Omental fat pad (tissue), 4 donors: ENCODE data around the gene CYGB. TPM values are rescaled to one million over a fixed set of nuclear protein-coding genes. Genes with fewer than 3 reads are reported as not detected.

Experiments used
- ATAC-seq: fragments of 150-250 bp; one replicate; pipeline ENCODE4 v1.9.1; 2016; ENCODE audit warnings: mild to moderate bottlenecking, moderate library complexity; ENCODE audit not compliant: low FRiP score
- DNase-seq: peaks from one replicate; pipeline ENCODE4 v3.0.0-alpha.2; 2019; ENCODE audit warnings: low spot score
- total RNA-seq, 4 donors: library from RNA; depleted of rRNA; stranded (reverse); fragments of >200 nt; gene quantifications; one replicate each; pipeline ENCODE4 v1.1.0, GENCODE V29; 2016
- TF ChIP-seq, protein P1 (sequence below), 3 donors: fragments of 450-650 bp; IDR thresholded peaks; one replicate each; pipeline ENCODE4 v1.5.1; 2016 to 2017; ENCODE audit warnings: antibody characterized with exemption in 3 of 3, mild to moderate bottlenecking in 3 of 3, moderate library complexity in 2 of 3

The CYGB gene
- total RNA-seq, 4 donors from 2014 or later, result 18.9 to 46.2 (median 35.2) TPM

DNA sequence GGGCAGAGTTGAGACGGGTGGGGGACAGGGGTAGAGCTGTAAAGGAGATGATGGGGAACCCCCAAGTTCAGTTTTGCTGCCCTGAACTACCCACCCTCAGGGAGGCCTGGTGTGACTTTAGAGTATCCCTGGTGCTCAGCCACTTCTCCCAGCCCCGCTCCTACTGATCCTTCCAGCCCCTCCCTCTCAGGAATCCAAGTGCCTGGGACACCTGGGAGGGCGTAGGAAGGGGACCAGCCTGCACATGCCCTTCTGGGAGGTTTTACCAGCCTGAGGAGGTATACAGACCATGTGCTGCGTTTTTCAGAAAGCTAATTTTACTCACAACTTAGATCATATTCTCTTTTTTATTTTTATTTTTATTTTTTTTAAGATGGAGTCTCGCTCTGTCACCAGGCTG is 44.0 kb upstream of the CYGB start:
- TF ChIP-seq, protein P1, sequence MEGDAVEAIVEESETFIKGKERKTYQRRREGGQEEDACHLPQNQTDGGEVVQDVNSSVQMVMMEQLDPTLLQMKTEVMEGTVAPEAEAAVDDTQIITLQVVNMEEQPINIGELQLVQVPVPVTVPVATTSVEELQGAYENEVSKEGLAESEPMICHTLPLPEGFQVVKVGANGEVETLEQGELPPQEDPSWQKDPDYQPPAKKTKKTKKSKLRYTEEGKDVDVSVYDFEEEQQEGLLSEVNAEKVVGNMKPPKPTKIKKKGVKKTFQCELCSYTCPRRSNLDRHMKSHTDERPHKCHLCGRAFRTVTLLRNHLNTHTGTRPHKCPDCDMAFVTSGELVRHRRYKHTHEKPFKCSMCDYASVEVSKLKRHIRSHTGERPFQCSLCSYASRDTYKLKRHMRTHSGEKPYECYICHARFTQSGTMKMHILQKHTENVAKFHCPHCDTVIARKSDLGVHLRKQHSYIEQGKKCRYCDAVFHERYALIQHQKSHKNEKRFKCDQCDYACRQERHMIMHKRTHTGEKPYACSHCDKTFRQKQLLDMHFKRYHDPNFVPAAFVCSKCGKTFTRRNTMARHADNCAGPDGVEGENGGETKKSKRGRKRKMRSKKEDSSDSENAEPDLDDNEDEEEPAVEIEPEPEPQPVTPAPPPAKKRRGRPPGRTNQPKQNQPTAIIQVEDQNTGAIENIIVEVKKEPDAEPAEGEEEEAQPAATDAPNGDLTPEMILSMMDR (IDR thresholded peaks at IDR 0.05), result no peak
- DNase-seq, result no peak
- ATAC-seq, result no peak

DNA sequence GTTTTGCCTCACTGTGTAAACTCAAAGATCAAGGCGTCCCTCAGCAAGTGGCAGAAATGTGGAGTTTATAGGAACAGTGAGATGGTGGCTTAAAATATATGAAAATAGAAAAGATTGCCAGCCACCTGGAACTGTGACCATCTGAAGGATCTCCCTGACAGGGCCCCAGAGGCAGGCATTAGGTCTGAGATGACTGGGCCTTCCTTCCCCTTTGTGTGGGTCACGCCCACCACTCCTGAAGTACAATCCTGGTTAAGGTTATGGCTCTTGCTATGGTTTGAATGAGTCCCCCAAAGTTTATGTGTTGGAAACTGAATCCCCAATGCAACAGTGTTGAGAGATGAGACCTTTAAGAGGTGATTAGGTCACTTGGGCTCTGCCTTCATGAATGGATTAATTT is 41.8 kb upstream of the CYGB start:
- DNase-seq, result no peak
- TF ChIP-seq, protein P1 (IDR thresholded peaks at IDR 0.05), result no peak
- ATAC-seq, result no peak

DNA sequence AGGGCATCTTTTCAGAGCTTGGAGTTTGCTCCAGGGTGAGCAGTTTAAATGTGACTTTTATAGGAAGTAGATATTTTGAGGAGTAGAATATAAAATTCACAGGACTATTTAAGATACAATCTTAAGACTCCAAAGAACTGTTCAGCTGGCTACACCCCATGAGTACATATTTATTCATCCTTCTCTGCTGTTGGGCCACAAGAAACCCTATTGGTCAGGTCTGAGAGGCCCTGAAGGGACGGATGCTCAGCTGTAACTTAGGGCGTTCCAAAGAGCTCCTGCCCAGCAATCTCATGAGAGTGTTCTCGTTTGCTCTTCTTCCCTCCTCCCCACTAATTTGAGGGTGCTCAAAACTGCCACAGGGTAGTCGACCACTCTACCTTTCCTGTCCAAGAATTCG is 40.9 kb upstream of the CYGB start:
- TF ChIP-seq, protein P1 (IDR thresholded peaks at IDR 0.05), result no peak
- no peak for ATAC-seq
- DNase-seq, result no peak

DNA sequence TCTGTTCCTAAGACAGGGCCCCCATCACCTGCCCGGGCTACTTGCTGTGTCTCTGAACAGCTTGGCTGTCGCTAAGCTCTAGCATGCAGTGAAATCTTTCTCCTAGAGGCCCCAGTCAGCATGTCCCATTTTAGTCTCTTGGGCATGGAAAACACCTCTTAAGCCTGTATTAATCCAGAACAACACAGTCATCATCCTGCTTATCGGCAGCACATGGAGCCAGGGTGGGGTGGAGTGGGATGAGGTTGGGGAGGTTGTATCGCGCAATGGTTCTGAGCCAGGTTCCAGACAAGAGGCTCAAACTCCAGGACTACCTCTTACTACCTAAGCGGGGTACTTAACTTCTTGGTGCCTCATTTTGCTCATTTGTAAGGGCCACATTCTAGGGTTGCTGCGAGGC is 40.4 kb upstream of the CYGB start:
- ATAC-seq (no peak), DNase-seq (no peak)

DNA sequence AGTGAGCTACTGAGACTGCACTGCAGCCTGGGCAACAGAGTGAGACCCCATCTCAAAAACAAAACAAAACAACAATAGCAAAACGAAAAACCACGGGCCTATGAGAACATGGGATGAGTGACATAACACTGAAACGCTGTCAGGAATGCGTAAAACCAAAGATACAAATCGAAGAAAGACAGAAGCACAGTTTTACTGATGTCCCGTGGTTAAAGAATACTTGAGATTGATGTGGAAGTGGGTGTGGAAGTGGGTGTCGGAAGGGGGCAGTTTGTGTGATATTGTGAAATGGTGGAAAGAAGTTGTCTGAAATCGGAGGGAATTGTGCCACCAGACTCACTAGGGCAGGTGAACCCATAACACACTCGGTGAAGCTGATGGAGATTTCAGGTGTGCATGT is 38.7 kb upstream of the CYGB start:
- TF ChIP-seq, protein P1 (IDR thresholded peaks at IDR 0.05), result no peak
- no peak for DNase-seq
- no peak for ATAC-seq

More for the DNA sequence above, 40.4 kb upstream of the CYGB start:
- TF ChIP-seq, protein P1 (IDR thresholded peaks at IDR 0.05), result no peak

DNA sequence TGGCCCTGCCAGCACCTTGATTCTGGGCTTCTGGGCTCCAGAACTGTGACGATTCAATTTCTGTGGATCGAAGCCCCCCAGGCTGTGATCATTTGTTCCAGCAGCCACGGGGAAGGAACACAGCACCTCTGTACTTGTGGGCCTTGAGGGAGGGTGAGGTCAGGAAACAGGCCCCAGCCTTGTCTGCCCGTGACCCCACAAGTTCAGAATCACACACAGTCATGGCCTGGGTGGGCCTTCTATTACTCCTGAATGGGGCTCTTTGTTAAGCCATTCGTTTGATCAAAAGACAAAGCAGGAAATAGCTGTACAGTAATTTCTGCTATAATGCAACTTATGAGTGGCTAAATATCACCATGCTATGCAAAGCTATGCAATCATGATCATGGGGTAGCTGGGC is 38.1 kb upstream of the CYGB start:
- TF ChIP-seq, protein P1 (IDR thresholded peaks at IDR 0.05), result no peak
- ATAC-seq, result no peak
- DNase-seq, result no peak

DNA sequence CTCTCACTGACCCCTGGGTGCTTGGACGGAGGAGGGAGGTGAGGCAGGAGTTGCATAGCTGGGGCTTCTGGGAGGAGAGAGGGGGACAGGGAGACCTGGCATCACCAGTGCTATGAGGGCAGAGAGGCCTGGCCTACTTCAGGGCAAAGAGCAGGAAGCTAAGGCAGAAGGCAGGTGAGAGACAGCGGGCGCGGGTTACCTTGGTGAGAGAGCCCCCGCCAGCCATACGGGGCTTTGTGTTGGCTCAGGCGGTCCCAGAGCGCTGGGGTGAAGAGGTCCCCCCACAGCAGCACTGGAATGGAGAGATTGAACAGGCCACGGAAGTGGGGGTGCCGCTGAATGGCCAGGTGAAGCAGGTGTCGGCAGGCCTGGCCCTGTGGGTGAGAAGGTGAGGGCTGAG is 36.7 kb upstream of the CYGB start:
- ATAC-seq, result no peak

More for the DNA sequence above, 36.7 kb upstream of the CYGB start:
- DNase-seq, result no peak
- TF ChIP-seq, protein P1 (IDR thresholded peaks at IDR 0.05), result no peak
